ENCODE data around the gene NHLRC2.

NHLRC2 gene

GRCh38 chr10:113872139-113873030 lies 17.9 kb downstream of the NHLRC2 start:
- H3K4me3 ChIP-seq (ENCODE audit: low read depth, low read length): no peak overlapping the region
- ChIA-PET CTCF (no interaction called here), POLR2A (no interaction called here)
- no peak for DNase-seq (ENCODE audit: low read depth, low spot score)
- no peak for TF ChIP-seq CTCF (IDR thresholded peaks at IDR 0.05; ENCODE audit: insufficient read depth, low read length, missing control alignments)

GRCh38 chr10:113875212-113875611 lies 20.8 kb downstream of the NHLRC2 start:
- ChIA-PET POLR2A (interaction anchor here (0.7 kb wide), 1 partner anchor 166 kb away, joined by 4 read pairs; no protein-coding TSS in a partner anchor), CTCF (interaction anchor here (0.6 kb wide), 1 partner anchor 16 kb away, joined by 4 read pairs; no protein-coding TSS in a partner anchor)
- no peak for DNase-seq (ENCODE audit: low read depth, low spot score)
- H3K4me3 ChIP-seq (ENCODE audit: low read depth, low read length): no peak overlapping the region
- no peak for TF ChIP-seq CTCF (IDR thresholded peaks at IDR 0.05; ENCODE audit: insufficient read depth, low read length, missing control alignments)

GRCh38 chr10:113876461-113876860 lies 22.0 kb downstream of the NHLRC2 start:
- no peak overlapping the region for H3K4me3 ChIP-seq (ENCODE audit: low read depth, low read length)
- DNase-seq (ENCODE audit: low read depth, low spot score): no peak
- ChIA-PET POLR2A (no interaction called here), CTCF (no interaction called here)
- TF ChIP-seq CTCF (IDR thresholded peaks at IDR 0.05; ENCODE audit: insufficient read depth, low read length, missing control alignments): no peak

GRCh38 chr10:113879691-113880090 lies 25.2 kb downstream of the NHLRC2 start:
- CTCF ChIA-PET: interaction anchor here (0.8 kb wide), 1 partner anchor 9 kb away, joined by 4 read pairs; no protein-coding TSS in a partner anchor
- POLR2A ChIA-PET: no interaction called here
- no peak for TF ChIP-seq CTCF (IDR thresholded peaks at IDR 0.05; ENCODE audit: insufficient read depth, low read length, missing control alignments)
- DNase-seq (ENCODE audit: low read depth, low spot score): no peak
- no peak overlapping the region for H3K4me3 ChIP-seq (ENCODE audit: low read depth, low read length)

DNA sequence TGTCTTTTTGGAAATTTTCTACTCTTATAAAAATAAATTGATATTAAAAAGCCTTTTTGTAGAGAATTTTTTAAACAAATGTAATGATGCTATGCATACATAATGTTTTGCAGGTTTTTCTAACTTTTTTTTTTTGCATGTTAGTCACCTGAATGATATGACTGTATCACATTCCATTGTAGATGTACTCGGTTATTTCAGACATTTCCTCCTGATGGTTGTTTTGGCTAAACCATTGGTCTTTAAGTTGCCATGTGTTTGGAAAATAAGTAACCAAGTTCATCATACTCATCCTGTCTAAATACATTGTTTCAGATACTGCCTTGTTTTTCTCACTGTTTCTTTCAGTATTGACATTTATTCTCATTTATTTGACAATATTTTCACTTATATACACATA lies 25.8 kb downstream of the NHLRC2 start:
- TF ChIP-seq CTCF (IDR thresholded peaks at IDR 0.05; ENCODE audit: insufficient read depth, low read length, missing control alignments): no peak
- no peak overlapping the region for H3K4me3 ChIP-seq (ENCODE audit: low read depth, low read length)
- ChIA-PET POLR2A (no interaction called here), CTCF (no interaction called here)
- DNase-seq (ENCODE audit: low read depth, low spot score): peak; percentile 10

GRCh38 chr10:113882240-113882639 lies 27.8 kb downstream of the NHLRC2 start:
- ChIA-PET CTCF (no interaction called here), POLR2A (no interaction called here)
- no peak for DNase-seq (ENCODE audit: low read depth, low spot score)
- no peak overlapping the region for H3K4me3 ChIP-seq (ENCODE audit: low read depth, low read length)
- no peak for TF ChIP-seq CTCF (IDR thresholded peaks at IDR 0.05; ENCODE audit: insufficient read depth, low read length, missing control alignments)

Measured in AG04449 (cell line).